Measurements from ENCODE around the gene ZBTB34. TPM values are rescaled to one million over a fixed set of nuclear protein-coding genes. Genes with fewer than 3 reads are reported as not detected.

Gene ZBTB34
- total RNA-seq, 4 donors from 2014 or later: 7.4 to 12.3 (median 10.6) TPM

- no peaks in the 10 kb centered on the region for H3K36me3 ChIP-seq
- no peak overlapping the region for H3K4me3 ChIP-seq
- H3K27ac ChIP-seq: no peak overlapping the region
- H3K4me1 ChIP-seq: no peaks in the 10 kb centered on the region
- no peak for DNase-seq
- TF ChIP-seq POLR2A (IDR thresholded peaks at IDR 0.05): no peak
- no peak for TF ChIP-seq CTCF (IDR thresholded peaks at IDR 0.05)
- no peaks in the 10 kb centered on the region for H3K27me3 ChIP-seq
- peaks cover 0 to 9% (median 0%) of the 10 kb centered on the region in 4 donors for H3K9me3 ChIP-seq
Observed at GRCh38 chr9:126902210-126902609, 41.8 kb downstream of the ZBTB34 start.

DNA sequence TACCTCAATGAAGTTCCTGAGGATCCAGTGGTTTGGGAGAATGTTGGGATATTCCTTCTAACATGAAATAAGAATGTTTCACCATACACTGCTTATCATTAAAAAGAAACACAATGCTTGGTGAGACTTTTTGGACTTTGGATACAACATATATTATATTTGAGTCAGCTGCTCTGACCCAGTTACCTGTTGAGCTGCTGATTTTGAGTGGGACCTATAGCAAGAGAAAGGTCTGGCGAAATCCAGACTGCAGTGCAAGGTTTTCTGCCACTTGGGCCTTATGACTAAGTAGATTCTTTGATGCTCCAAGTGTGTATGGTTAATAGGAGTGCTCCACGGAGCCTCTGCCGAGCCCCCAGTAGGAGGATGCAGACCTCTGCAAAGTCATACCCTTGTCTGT lies 44.1 kb downstream of the ZBTB34 start:
- no peak for DNase-seq
- Histone ChIP-seq H3K4me1 (no peaks in the 10 kb centered on the region), H3K4me3 (no peak overlapping the region), H3K27me3 (no peaks in the 10 kb centered on the region), H3K27ac (no peak overlapping the region), H3K36me3 (no peaks in the 10 kb centered on the region), H3K9me3 (peaks cover 0 to 9% (median 0%) of the 10 kb centered on the region in 4 donors)
- TF ChIP-seq POLR2A (IDR thresholded peaks at IDR 0.05) (no peak), CTCF (IDR thresholded peaks at IDR 0.05) (no peak)

DNA sequence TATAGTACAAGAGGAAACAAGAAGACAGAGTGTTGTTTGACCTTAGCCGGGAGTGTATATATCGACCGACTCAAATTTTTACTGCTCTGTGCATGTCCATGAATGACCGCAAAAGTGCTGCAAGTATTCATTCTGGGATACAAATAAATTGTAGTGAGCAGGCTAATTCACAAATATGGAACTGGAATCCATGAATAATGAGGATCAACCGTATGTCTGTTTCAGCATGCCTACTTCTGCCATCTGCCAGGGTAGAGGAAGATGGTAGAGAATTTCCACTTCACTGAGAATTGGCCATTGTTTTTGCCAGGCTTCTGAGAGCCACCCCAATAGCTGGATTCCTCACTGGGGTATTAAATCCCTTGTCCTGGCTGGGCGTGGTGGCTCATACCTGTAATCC lies 45.7 kb downstream of the ZBTB34 start:
- Histone ChIP-seq H3K4me1 (no peaks in the 10 kb centered on the region), H3K27me3 (no peaks in the 10 kb centered on the region), H3K27ac (no peak overlapping the region), H3K36me3 (no peaks in the 10 kb centered on the region), H3K9me3 (peaks cover 0 to 5% (median 0%) of the 10 kb centered on the region in 4 donors), H3K4me3 (no peak overlapping the region)
- TF ChIP-seq POLR2A (IDR thresholded peaks at IDR 0.05) (no peak), CTCF (IDR thresholded peaks at IDR 0.05) (no peak)
- no peak for DNase-seq

DNA sequence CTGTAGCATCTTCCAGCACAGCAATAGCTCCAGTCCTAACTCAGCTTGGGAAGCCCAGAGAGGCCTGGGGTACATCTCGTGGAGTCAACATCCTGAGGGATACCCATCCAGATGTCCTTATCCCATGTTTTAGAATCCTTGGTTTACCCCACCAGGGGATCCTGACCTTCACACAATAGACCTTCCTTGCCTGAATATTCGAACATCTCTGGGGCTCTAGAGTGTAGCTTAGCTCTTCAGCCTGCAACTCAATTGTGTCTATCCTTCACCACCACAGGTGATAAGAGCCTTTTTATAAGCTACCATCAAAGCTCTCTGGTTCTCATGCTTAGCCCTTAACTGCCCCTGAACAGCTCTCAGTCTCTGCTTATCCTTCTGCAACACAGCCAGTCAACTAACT lies 46.6 kb downstream of the ZBTB34 start:
- Histone ChIP-seq H3K27me3 (no peaks in the 10 kb centered on the region), H3K4me3 (no peak overlapping the region), H3K27ac (no peak overlapping the region), H3K4me1 (no peaks in the 10 kb centered on the region), H3K9me3 (no peaks in the 10 kb centered on the region), H3K36me3 (no peaks in the 10 kb centered on the region)
- no peak for DNase-seq
- no peak for TF ChIP-seq CTCF (IDR thresholded peaks at IDR 0.05)
- no peak for TF ChIP-seq POLR2A (IDR thresholded peaks at IDR 0.05)

DNA sequence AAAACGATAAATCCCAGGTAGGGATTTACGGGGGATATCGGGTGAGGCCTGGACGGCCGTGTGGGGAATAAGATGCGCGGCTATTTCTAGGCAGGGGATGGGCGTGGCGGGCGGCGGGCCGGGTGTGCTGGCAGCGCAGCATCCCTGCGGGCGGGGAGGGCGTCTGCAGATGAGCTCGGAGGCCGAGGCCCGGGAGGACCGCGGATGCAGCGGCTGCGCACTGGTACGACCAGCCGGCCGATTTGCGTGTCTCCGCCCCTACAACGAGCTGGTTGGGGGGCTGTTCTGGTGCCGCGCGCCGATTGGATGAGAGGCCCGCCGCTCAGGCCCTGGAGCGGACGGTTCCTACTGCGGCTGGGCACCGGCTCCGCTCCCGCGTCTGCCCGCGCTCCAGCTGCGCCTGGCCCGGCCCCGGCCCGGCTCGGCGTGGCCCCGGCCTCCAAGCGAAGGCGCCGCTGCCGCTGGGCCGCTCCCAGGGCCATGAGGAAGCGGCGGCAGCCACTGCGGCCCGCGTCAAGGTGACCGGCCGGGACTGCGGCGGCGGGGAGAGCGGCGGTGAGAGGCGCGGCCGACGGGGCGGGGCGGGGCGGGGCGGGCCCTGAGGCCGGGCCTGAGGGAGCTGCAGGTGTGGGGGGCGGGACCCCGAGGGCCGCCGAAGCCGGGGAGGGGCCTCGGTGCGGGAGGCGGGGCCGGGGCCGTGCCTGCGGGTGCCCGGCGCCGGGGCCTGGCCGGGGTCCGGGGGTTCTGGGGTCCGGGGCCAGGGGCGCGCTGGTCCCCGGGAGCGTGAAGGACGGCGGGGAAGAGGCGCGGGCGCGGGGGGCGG lies 54.2 kb downstream of the ZBTB34 start, which contains the start of gene RALGPS1:
Gene RALGPS1, plus strand, starts transcription at position 325 of the 823 bp plus-strand sequence. CDS start 47,508 bp downstream, outside the sequence.
- Histone ChIP-seq H3K4me1 (peaks cover 0 to 30% (median 5%) of the 10 kb centered on the region in 4 donors), H3K36me3 (no peaks in the 10 kb centered on the region)
- DNase-seq: peak; percentile 93 to 98 (median 97)

More for the DNA sequence above, 54.2 kb downstream of the ZBTB34 start, which contains the start of gene RALGPS1:
- no peaks in the 10 kb centered on the region for H3K27me3 ChIP-seq
- peak within 1 kb of the TSS; percentile 59 to 98 (median 74) for H3K4me3 ChIP-seq
- no peaks in the 10 kb centered on the region for H3K9me3 ChIP-seq
- peak within 1 kb of the TSS; percentile 83 to 98 (median 94) for H3K27ac ChIP-seq
- TF ChIP-seq CTCF (IDR thresholded peaks at IDR 0.05): peak in 1 of 6 experiments; percentile 8
- TF ChIP-seq POLR2A (IDR thresholded peaks at IDR 0.05): peak in 1 of 2 donors; percentile 90
